NT2/D1 (cell line): ENCODE data around the gene AVP.

Experiments used
- SUZ12 ChIP-seq: IDR thresholded peaks from 2 replicates; pipeline ENCODE4 v1.6.1; 2011; ENCODE audit not compliant: insufficient read length, insufficient read depth; ENCODE audit errors: extremely low read depth
- YY1 ChIP-seq: IDR thresholded peaks from 2 replicates; pipeline ENCODE4 v1.6.1; 2011; ENCODE audit not compliant: insufficient read length, insufficient read depth
- ZNF274 ChIP-seq: IDR thresholded peaks from 2 replicates; pipeline ENCODE4 v1.6.1; 2011; ENCODE audit warnings: mild to moderate bottlenecking, low read depth, low read length

DNA sequence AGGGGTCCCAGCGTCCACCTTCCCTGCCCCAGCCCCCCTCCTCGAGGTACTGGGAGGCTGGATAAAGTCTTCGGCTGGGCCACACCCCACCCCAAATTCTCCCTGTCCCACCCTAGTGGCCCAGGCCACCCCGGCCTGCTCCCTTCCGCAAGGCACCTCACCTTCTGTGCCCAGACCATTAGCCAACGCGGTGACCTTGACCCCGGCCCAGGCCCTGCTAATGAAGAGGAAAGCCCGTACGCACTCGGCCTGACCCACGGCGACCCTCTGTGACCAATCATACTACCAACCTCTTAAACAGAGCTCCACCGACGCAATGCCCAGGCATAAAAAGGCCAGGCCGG is 13.3 kb downstream of the AVP start:
- TF ChIP-seq ZNF274 (no peak), YY1 (no peak), SUZ12 (no peak)
